Measurements from ENCODE around the gene SYNM. TPM values are rescaled to one million over a fixed set of nuclear protein-coding genes. Genes with fewer than 3 reads are reported as not detected.
"Not testable (repeated sequence)": the region's sequence is repeated elsewhere in the genome, so short reads cannot be mapped to it uniquely, and the experiment has no call there.

Gene SYNM
- total RNA-seq, 1 experiment from 2014 or later = 3.3 TPM

GRCh38 chr15:99110581-99111320 is 5.9 kb downstream of the SYNM start (continued):
- TF ChIP-seq, protein P1, sequence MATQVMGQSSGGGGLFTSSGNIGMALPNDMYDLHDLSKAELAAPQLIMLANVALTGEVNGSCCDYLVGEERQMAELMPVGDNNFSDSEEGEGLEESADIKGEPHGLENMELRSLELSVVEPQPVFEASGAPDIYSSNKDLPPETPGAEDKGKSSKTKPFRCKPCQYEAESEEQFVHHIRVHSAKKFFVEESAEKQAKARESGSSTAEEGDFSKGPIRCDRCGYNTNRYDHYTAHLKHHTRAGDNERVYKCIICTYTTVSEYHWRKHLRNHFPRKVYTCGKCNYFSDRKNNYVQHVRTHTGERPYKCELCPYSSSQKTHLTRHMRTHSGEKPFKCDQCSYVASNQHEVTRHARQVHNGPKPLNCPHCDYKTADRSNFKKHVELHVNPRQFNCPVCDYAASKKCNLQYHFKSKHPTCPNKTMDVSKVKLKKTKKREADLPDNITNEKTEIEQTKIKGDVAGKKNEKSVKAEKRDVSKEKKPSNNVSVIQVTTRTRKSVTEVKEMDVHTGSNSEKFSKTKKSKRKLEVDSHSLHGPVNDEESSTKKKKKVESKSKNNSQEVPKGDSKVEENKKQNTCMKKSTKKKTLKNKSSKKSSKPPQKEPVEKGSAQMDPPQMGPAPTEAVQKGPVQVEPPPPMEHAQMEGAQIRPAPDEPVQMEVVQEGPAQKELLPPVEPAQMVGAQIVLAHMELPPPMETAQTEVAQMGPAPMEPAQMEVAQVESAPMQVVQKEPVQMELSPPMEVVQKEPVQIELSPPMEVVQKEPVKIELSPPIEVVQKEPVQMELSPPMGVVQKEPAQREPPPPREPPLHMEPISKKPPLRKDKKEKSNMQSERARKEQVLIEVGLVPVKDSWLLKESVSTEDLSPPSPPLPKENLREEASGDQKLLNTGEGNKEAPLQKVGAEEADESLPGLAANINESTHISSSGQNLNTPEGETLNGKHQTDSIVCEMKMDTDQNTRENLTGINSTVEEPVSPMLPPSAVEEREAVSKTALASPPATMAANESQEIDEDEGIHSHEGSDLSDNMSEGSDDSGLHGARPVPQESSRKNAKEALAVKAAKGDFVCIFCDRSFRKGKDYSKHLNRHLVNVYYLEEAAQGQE (IDR thresholded peaks at IDR 0.05; ENCODE audit: low read depth) = no peak
- TF ChIP-seq ELF1 (IDR thresholded peaks at IDR 0.05; ENCODE audit: borderline replicate concordance, low read depth) = no peak
- TF ChIP-seq ZFX (IDR thresholded peaks at IDR 0.05) = no peak
- TF ChIP-seq EZH2phosphoT487 (IDR thresholded peaks at IDR 0.05; ENCODE audit: borderline replicate concordance) = no peak

- H2AFZ ChIP-seq (ENCODE audit: low read depth, low read length, poor library complexity, severe bottlenecking); RAD21 ChIA-PET (ENCODE audit: low non-redundant PET in 1 of 2, low total read pairs in 2 of 2, uncharacterized antibody in 2 of 2, unreplicated experiment in 2 of 2); H3K27ac ChIP-seq (ENCODE audit: low read depth, low read length); H3K4me2 ChIP-seq (ENCODE audit: low read length); H3K4me3 ChIP-seq (replicated peaks in 1 of 2; ENCODE audit: low read depth in 1 of 2, low read length in 2 of 2); H4K20me1 ChIP-seq (ENCODE audit: insufficient read depth); H3K79me2 ChIP-seq (ENCODE audit: insufficient read depth, low read length); DNase-seq (ENCODE audit: low read depth, low spot score); BruUV-seq (replicated peaks); H3K4me1 ChIP-seq (ENCODE audit: control insufficient read depth in 1 of 2, insufficient read depth in 2 of 2, low read length in 2 of 2); H3K9me3 ChIP-seq (ENCODE audit: control insufficient read depth in 1 of 2, insufficient read depth in 1 of 2, low read depth in 1 of 2, low read length in 2 of 2); POLR2A ChIA-PET; H3K27me3 ChIP-seq (ENCODE audit: insufficient read depth, low read length); H3K9me2 ChIP-seq (ENCODE audit: insufficient read depth); H3K9ac ChIP-seq (ENCODE audit: low read length); ATAC-seq; H3K36me3 ChIP-seq (ENCODE audit: control insufficient read depth in 1 of 2, insufficient read depth in 2 of 2, low read length in 2 of 2); intact Hi-C loops (cut with micrococcal nuclease): not testable (repeated sequence)
- CTCF ChIA-PET = interaction anchor here (1.4 kb wide), 1 partner anchor 11 kb away, joined by 3 read pairs; no protein-coding TSS in a partner anchor
These were observed 6.8 kb downstream of the SYNM start for GRCh38 chr15:99111641-99112040.

All from HCT116 (cell line).